HFFc6 (cell line): ENCODE measurements around the gene TTC7B. TPM values are rescaled to one million over a fixed set of nuclear protein-coding genes. Genes with fewer than 3 reads are reported as not detected.

ENCODE experiments used
- DNase-seq: peaks from one replicate; pipeline ENCODE4 v3.0.0-alpha.2; 2018
- H3K27ac Mint-ChIP-seq: 2 replicates; pipeline ENCODE4 v1.8.0; 2020; ENCODE audit warnings: mild to moderate bottlenecking, mixed read lengths
- H3K27me3 Mint-ChIP-seq: 2 replicates; pipeline ENCODE4 v1.8.0; 2021; ENCODE audit warnings: mild to moderate bottlenecking, moderate library complexity, mixed read lengths; ENCODE audit not compliant: insufficient read depth
- H3K36me3 Mint-ChIP-seq: 2 replicates; pipeline ENCODE4 v1.8.0; 2021; ENCODE audit warnings: low read depth, mixed read lengths
- H3K4me1 Mint-ChIP-seq: 2 replicates; pipeline ENCODE4 v1.8.0; 2020; ENCODE audit warnings: low read depth, mixed read lengths
- H3K4me3 Mint-ChIP-seq: 2 replicates; pipeline ENCODE4 v1.8.0; 2020; ENCODE audit warnings: mild to moderate bottlenecking, moderate library complexity, mixed read lengths
- H3K9me3 Mint-ChIP-seq: 2 replicates; pipeline ENCODE4 v1.8.0; 2020; ENCODE audit warnings: mild to moderate bottlenecking, mixed read lengths
- CTCF ChIP-seq: fragments of 200-600 bp; sonication (generic); IDR thresholded peaks from 2 replicates; pipeline ENCODE4 v1.5.0; 2021; ENCODE audit warnings: antibody characterized with exemption, mild to moderate bottlenecking
- total RNA-seq, 6 experiments: library from RNA; stranded (reverse); fragmentation: NEBNext Ultra II Directional; extraction: Animal tissue kit (Norgen Biotek cat#: 25700); gene quantifications; 2 replicates in 1 of 6; 3 replicates in 5 of 6; pipeline ENCODE4 v1.2.3, GENCODE V29; 2021

The TTC7B gene
- total RNA-seq, 6 experiments from 2014 or later = 34.6 to 46.9 (median 40.9) TPM

DNA sequence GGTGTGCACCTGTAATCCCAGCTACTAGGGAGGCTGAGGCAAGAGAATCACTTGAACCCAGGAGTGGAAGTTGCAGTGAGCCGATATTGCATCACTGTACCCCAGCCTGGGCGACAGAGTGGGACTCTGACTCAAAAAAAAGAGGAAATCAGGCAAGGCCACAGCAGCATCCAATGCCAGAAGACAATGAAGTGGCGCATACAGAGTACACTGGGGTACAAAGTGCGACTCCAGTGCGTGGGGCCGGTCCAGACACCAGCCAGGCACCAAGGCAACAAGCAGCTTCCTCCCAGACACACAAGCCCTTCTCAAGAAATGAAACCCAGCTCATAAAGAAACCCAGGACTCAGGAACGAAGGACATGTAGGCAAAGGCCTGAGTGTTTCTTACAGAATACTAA is 28.2 kb downstream of the TTC7B start:
- Mint-ChIP-seq H3K4me1 (no peaks in the 10 kb centered on the region), H3K27ac (no peak overlapping the region), H3K4me3 (no peak overlapping the region), H3K9me3 (no peaks in the 10 kb centered on the region), H3K27me3 (peaks cover 1% of the 10 kb centered on the region), H3K36me3 (no peaks in the 10 kb centered on the region)
- no peak for TF ChIP-seq CTCF
- DNase-seq = no peak

- Mint-ChIP-seq H3K27me3 (no peaks in the 10 kb centered on the region; the same call in 1 of the 2 replicates), H3K36me3 (no peaks in the 10 kb centered on the region), H3K4me1 (peaks cover 8% of the 10 kb centered on the region), H3K4me3 (no peak overlapping the region), H3K27ac (no peak overlapping the region), H3K9me3 (no peaks in the 10 kb centered on the region)
- DNase-seq = no peak
- no peak for TF ChIP-seq CTCF
These were observed 30.3 kb downstream of the TTC7B start for GRCh38 chr14:90785876-90786450.

DNA sequence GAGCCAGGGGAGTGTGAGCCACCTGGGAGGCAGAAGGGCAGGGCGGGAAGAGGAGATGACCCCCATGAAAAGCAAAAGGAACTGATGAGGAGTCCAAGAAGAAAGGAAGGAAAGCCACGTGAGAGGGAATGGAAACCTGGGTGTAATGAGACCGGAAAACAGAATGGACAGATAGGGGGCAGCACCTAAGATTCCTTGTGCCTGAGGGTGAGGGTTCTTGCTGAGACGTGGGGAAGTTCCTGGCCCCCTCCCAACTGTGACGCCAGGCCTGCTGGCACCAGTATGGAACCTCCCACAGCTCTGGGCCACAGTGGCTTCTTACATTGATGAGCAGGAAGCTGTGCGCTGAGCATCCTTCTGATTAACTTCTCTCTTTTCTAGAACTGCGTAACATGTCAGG is 30.8 kb downstream of the TTC7B start:
- peaks cover 10% of the 10 kb centered on the region for H3K4me1 Mint-ChIP-seq
- peak; percentile 57 for TF ChIP-seq CTCF
- no peak overlapping the region for H3K27ac Mint-ChIP-seq
- no peak overlapping the region for H3K4me3 Mint-ChIP-seq
- H3K27me3 Mint-ChIP-seq = no peaks in the 10 kb centered on the region; the same call in 1 of the 2 replicates
- no peaks in the 10 kb centered on the region for H3K36me3 Mint-ChIP-seq
- DNase-seq = no peak
- H3K9me3 Mint-ChIP-seq = no peaks in the 10 kb centered on the region

GRCh38 chr14:90784621-90785270 is 31.5 kb downstream of the TTC7B start:
- no peak for DNase-seq
- Mint-ChIP-seq H3K27ac (no peak overlapping the region), H3K4me1 (peaks cover 10% of the 10 kb centered on the region), H3K27me3 (no peaks in the 10 kb centered on the region; the same call in 1 of the 2 replicates), H3K36me3 (peaks cover 3% of the 10 kb centered on the region; the same call in 1 of the 2 replicates), H3K4me3 (no peak overlapping the region), H3K9me3 (no peaks in the 10 kb centered on the region)
- no peak for TF ChIP-seq CTCF

DNA sequence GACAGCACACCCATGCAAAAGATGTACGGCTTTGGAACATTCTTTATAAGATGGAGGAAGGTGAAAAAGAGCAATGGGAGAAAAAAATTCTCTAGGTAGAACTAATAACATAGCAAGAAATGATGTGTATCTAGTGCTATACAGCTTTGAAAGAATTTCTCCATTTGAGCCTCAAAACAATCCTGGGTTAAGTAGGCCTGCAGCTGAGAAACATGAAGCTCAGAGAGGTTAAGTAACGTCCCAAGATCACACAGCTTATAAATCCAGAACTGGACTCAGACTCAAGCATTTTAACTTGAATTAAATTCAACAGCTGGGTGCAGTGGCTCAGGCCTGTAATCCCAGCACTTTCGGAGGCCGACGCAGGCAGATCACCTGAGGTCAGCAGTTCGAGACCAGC is 32.9 kb downstream of the TTC7B start:
- TF ChIP-seq CTCF = no peak
- H3K27ac Mint-ChIP-seq = no peak overlapping the region
- H3K9me3 Mint-ChIP-seq = no peaks in the 10 kb centered on the region
- no peak overlapping the region for H3K4me3 Mint-ChIP-seq
- H3K36me3 Mint-ChIP-seq = peaks cover 5% of the 10 kb centered on the region; the same call in 1 of the 2 replicates
- no peak for DNase-seq
- H3K27me3 Mint-ChIP-seq = no peaks in the 10 kb centered on the region; the same call in 1 of the 2 replicates
- H3K4me1 Mint-ChIP-seq = peaks cover 10% of the 10 kb centered on the region
